ENCODE results near the gene UGT1A10.

Gene UGT1A10

DNA sequence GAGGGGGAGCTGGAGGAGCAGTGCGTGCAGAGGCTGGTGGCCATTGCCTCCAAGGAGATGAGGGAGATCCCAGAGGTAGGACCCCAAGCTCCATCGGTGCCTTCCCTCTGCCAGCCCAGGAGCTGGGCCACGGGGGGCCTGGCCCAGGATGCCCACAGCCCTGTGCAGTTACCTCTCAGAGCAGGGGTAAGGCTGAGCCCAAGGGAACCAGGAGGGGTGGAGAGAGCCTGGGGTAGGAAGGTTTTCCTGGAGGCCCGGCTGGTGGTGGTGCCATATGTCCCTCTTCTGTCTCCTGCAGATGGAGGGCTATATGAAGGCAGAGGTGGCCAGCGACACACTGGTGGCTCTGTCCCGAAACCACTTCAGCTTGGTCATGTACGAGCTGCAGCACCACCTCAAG is 153.3 kb downstream of the UGT1A10 start:
- no peak for DNase-seq

DNA sequence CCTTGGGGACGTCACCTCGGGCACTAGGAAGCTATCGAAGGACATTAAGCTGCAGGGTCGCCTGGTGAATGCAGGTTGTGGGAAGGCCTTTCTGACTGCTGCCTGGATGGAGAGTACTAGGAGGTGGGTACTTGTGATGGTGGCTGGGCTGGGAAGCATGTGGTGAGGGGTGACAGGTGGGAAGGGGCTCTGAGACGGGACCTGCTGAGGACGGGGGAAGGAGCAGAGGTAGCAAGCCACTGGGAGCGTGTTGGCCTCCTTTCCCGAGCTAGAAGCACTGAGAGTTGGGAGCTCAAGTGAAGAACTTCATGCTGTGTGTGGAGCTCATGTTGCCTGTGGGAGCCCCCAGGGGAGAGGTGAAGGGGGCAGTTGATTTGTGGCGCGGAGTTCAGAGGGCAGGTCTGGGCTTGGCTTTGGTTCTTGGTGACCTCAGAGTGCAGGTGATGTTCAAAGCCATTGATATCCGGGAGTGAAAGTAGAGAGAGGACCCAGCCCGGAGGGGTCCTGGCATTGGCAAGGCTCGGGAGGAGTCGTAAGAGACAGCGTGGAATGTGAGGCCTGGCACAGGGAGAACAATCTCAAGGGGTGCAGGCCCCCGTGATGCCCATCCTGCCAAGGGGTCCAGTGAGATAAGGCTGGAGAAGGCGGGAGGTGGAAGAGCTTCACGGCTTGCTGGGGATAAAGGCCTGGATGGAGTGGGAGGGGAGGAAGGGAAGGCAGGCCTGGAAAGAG is 155.1 kb downstream of the UGT1A10 start:
- DNase-seq = no peak

GRCh38 chr2:233791883-233792329 is 155.7 kb downstream of the UGT1A10 start:
- DNase-seq = no peak

GRCh38 chr2:233792720-233793119 is 156.5 kb downstream of the UGT1A10 start:
- DNase-seq = no peak

- no peak for DNase-seq
These were observed 157.3 kb downstream of the UGT1A10 start for GRCh38 chr2:233793465-233794127.

DNA sequence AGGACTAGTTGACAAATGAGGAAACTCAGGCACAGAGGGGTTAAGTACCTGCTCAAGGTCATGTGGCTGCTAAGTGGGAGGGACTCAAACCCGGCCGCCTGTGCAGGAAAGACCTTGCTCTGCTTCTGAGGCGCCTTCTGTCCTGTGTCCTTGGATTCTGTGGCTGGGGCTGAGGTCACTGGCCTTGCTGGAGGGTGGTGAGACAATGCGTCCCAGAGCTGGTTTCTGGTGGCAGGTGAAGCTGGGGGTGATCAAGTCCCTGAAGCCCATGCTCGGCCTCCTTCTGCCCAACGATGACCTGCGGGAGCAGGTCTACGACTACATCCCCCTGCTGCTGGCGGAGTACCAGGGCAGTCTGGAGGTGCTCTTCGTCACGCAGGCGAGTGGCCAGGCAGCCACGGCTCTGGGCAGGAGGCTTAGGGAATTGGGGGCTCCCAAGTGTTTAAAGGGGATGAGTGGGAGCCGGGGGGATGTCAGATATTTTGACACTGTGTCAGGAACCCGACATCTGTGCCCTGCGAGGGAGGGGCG is 157.9 kb downstream of the UGT1A10 start:
- DNase-seq = no peak

- no peak for DNase-seq
These were observed 159.5 kb downstream of the UGT1A10 start for GRCh38 chr2:233795735-233796171.

DNA sequence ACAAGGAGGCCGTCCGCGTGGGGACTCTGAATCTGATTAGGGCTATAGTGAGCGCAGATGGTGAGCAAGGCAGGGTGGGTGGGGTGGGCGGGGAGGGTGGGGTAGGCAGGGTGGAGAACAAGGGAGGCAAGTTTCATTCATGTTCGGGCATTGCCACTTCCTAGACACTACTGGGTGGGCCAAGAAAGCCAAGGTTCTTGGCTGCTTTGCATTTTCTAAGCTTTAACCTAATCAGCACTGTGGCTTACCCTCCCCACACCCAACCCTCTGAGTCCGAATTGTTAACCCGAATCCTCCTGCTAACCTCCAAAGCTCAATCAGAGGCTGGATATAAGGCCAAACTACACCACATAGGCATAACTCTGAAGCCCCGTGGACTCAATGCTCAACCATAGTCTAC is 160.0 kb downstream of the UGT1A10 start:
- DNase-seq = no peak

- no peak for DNase-seq
These were observed 162.3 kb downstream of the UGT1A10 start for GRCh38 chr2:233798335-233799086.

DNA sequence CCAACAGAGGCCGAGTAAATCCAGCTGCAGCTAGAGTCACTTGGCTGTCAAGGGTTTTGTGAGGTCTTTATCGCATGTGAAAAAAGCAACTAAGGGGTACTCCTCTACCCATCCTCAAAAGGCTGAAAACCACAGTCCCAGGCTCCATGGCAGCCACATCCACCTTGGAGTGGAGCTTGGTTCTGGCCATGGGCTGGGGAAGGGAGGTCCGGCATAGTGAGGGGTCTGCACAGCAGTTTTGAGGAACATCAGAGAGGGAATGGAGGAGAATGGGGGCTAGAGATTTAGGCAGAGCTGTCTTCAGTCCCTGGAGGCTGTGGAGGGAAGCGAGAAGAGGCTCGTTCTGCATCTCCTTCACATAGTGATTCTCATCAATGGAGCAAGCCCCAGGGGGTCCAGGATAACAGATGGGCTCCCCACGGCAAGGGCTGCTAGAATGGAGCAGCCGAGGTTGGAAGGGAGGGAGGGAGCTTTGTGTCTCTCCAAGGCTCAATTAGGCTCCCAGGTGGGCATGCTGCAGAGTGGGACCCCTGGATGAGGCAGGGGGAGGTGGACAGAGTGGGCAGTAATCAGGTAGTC is 162.9 kb downstream of the UGT1A10 start:
- no peak for DNase-seq

- no peak for DNase-seq
These were observed 163.5 kb downstream of the UGT1A10 start for GRCh38 chr2:233799716-233800115.

DNA sequence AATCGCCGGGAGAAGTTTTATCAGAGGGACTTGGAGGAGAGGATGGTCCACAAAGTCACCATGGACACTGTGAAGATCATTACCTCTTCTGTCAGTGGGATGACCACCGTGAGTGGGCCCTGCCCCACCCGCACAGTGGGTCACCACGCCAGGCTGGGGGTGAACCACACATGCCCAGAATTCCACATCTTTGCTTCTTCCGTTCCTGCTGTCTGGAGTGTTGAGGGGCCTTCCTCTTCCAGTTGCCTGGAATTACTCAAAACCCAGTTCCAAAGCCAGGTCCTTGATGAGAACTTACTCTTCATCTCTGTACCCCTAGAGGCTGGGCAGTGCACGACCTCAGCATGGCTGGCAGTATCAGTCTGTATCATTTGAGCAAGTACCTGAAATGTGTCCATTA is 164.0 kb downstream of the UGT1A10 start:
- DNase-seq = no peak

- no peak for DNase-seq
These were observed 165.3 kb downstream of the UGT1A10 start for GRCh38 chr2:233801357-233802131.

DNA sequence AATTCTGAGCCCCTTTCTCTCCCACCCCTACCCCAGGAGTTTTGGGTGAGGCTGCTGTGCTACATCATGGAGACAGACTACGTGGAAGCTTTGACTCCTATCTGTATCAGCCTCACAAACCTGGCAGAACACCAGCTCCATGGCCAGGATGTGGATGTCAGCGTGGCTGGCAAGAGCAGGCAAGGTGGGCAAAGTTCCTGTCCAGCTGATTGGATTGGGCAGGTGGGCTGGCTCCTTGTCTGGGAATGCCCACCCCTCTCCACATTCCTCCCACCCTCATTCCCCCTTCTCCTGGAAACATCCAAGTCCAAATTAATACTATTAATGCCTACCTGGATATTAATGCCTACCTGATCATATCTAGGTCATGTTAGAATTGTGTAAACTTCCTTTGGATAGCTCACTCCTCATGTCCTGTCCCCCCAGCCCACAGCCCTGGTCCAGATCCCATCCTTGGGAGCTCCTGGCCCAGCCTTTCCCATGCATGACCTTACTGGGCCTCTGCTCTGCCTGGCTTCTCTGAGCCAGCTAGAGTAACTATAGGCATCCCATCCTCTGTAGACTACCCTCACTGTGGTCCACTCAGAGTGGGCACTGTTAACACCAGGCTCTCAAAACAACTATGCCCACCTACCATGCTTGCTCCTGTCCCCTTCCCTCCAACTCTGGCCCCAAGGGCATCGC is 166.0 kb downstream of the UGT1A10 start:
- DNase-seq = no peak

DNA sequence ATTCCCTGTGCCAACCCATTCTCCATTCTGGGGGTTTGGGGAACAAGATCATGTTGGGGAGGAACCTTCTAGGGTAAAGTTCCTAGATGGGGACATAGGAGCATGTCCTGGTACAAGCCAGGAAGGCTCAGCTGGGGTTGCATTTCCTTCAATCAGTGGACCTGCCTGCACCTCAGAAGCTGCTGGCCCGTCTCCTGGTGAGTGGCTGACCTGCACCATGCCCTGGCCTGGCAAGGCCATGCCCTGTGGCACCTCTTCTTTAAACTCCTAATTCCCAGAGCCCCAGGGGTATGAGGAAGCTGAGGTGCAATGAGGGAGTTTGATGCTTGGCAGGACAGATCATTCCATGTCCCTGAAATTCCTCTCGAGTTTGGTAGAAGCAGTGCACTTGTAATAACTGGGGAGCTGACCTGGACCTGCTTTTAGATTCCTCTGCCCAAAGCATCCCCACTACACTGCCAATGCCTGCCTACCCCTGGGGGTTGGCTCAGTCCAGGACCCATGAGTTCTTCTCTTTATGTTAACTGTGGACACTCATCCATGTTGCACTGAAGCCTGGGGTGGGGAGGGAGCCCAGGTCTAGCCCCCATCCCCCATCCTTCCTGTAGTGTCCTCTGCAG is 167.2 kb downstream of the UGT1A10 start:
- DNase-seq = no peak

DNA sequence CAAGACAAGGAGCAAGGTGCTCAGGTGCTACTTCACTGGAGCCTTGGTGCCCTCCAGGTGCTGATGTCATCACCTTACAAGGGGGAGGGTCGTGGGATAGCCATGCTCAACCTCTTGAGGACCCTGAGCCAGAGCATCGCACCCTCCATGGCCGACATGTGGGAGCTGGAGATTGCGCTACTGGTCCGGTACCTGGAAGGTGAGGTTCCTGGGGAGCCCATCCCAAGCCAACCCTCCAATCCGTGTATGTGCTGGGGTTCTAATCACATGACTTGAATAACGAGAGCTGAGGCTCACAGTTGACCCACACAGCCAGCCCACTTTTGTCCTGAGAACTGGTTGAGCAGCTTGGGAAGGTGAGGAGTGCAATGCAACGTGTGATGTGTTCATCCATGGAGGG is 167.7 kb downstream of the UGT1A10 start:
- no peak for DNase-seq

GRCh38 chr2:233807215-233807865 is 171.1 kb downstream of the UGT1A10 start:
- no peak for DNase-seq

DNA sequence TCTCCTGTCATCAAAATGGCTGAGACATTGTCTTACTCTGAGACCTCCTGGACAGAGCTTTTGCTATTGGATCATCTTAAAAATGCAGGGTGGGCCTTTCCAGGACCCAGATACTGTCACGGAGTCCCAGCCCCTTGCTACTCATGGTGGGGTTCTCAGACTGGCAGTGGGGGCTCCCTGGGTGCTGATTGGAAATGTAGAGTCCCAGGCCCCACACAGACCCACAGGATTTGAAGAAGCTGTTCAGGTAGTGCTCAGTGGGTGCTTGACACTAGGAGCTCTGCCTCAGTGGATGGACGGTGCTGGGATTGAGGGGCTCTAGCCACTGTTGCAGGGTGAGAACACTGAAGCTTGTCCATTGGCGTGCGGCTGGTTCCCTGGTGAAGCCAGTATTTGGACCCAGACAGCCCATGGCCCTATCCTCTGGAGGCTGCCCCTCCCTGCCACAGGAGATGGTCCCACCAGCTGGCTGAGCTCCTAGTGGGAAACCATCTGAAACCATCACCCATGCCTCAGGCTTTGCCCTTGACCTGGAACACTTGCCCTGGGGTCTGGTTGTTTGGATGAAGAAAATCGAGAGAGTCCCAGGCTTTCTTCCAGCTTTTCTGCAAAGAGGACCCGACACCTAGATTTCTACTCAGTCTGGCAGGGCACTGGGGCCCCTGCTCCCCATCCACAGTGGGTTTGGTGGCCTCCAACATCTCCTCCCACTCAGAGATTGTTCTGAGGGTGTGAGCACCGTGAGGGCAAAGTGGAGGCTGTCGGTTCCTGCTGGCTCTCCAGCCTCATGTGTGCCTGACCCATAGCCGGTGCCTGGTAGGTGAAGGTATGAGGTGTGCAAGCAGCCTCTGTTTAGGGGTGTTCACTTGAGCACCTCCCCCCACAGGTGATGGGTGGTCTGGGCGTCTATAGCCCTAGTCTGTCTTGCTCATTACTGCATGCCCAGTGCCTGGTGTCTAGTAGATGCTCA is 172.0 kb downstream of the UGT1A10 start:
- no peak for DNase-seq

GRCh38 chr2:233810385-233810784 is 174.1 kb downstream of the UGT1A10 start:
- DNase-seq = no peak
